ENCODE measurements around the gene RPEL1.
"Not testable (repeated sequence)": the region's sequence is repeated elsewhere in the genome, so short reads cannot be mapped to it uniquely, and the experiment has no call there.

RPEL1 gene

GRCh38 chr10:103235775-103236174 is 9.9 kb upstream of the RPEL1 start:
- DNase-seq (ENCODE audit: low spot score): no peak

GRCh38 chr10:103238506-103239252 is 7.0 kb upstream of the RPEL1 start:
- peak; percentile 54 for DNase-seq (ENCODE audit: low spot score)

GRCh38 chr10:103241262-103242011 is 4.2 kb upstream of the RPEL1 start:
- DNase-seq (ENCODE audit: low spot score): peak; percentile 62

GRCh38 chr10:103244666-103245271 is 918 bp upstream of the RPEL1 start:
- DNase-seq (ENCODE audit: low spot score): peak; percentile 92

- DNase-seq (ENCODE audit: low spot score): no peak
Measured at GRCh38 chr10:103246324-103246723, 637 bp downstream of the RPEL1 start.

- DNase-seq (ENCODE audit: low spot score): no peak
Measured at GRCh38 chr10:103254113-103254512, 8.4 kb downstream of the RPEL1 start.

GRCh38 chr10:103254538-103255325 is 9.0 kb downstream of the RPEL1 start:
- DNase-seq (ENCODE audit: low spot score): no peak

GRCh38 chr10:103256613-103257012 is 10.9 kb downstream of the RPEL1 start:
- no peak for DNase-seq (ENCODE audit: low spot score)

- DNase-seq (ENCODE audit: low spot score): no peak
Measured at GRCh38 chr10:103257812-103258211, 12.1 kb downstream of the RPEL1 start.

GRCh38 chr10:103258928-103259327 is 13.2 kb downstream of the RPEL1 start:
- not testable (repeated sequence) for DNase-seq (ENCODE audit: low spot score)

GRCh38 chr10:103259989-103260388 is 14.3 kb downstream of the RPEL1 start:
- DNase-seq (ENCODE audit: low spot score): no peak

- no peak for DNase-seq (ENCODE audit: low spot score)
Measured at GRCh38 chr10:103262229-103262628, 16.5 kb downstream of the RPEL1 start.

GRCh38 chr10:103265717-103266329 is 20.1 kb downstream of the RPEL1 start:
- DNase-seq (ENCODE audit: low spot score): peak; percentile 80

GRCh38 chr10:103273041-103273441 is 27.4 kb downstream of the RPEL1 start:
- no peak for DNase-seq (ENCODE audit: low spot score)

- DNase-seq (ENCODE audit: low spot score): no peak
Measured at GRCh38 chr10:103276251-103276895, 30.7 kb downstream of the RPEL1 start.

- peak; percentile 88 for DNase-seq (ENCODE audit: low spot score)
Measured at GRCh38 chr10:103276896-103277712, 31.4 kb downstream of the RPEL1 start, which contains the start of gene INA. Gene INA, plus strand, starts transcription at chr10:103277138. Its CDS starts 74 bp downstream, at chr10:103277212.

GRCh38 chr10:103277713-103278536 is 32.2 kb downstream of the RPEL1 start:
- no peak for DNase-seq (ENCODE audit: low spot score)

- no peak for DNase-seq (ENCODE audit: low spot score)
Measured at GRCh38 chr10:103278537-103278823, 32.8 kb downstream of the RPEL1 start.

- DNase-seq (ENCODE audit: low spot score): peak; percentile 62
Measured at GRCh38 chr10:103278862-103279298, 33.2 kb downstream of the RPEL1 start.

All from iPS-NIHi11 (cell line).